Breast epithelium (tissue), 3 donors: ENCODE data around the gene PCNX2.

Experiments
- POLR2A ChIP-seq: fragments of 450-650 bp; IDR thresholded peaks from one replicate; pipeline ENCODE4 v1.6.1; 2016; ENCODE audit warnings: antibody characterized with exemption, mild to moderate bottlenecking, moderate library complexity
- POLR2AphosphoS5 ChIP-seq, 3 donors: sonication (generic); formaldehyde crosslinking; IDR thresholded peaks; one replicate each; pipeline ENCODE4 v1.6.1; 2017; ENCODE audit warnings: antibody characterized with exemption in 3 of 3
- TF ChIP-seq, protein P1 (sequence below), 3 donors: fragments of 450-650 bp; IDR thresholded peaks; one replicate each; pipeline ENCODE4 v1.5.1; 2016 to 2017; ENCODE audit warnings: antibody characterized with exemption in 3 of 3, mild to moderate bottlenecking in 3 of 3, moderate library complexity in 3 of 3

DNA sequence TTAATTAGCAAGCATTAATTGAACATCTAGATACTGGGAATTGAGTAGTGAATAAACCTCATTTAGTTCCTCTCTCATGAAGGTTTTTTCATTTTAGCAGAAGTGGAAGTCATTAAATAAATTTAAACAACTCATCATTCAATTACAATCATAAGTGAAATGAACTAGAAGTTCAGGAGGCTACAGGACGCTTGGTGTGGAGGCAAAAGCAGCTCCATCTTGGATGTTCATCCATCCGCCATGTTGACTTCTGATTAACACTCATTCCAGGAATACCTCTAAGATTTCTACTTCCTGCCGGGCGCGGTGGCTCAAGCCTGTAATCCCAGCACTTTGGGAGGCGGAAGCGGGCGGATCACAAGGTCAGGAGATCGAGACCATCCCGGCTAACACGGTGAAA is 356.6 kb downstream of the PCNX2 start:
- TF ChIP-seq, protein P1, sequence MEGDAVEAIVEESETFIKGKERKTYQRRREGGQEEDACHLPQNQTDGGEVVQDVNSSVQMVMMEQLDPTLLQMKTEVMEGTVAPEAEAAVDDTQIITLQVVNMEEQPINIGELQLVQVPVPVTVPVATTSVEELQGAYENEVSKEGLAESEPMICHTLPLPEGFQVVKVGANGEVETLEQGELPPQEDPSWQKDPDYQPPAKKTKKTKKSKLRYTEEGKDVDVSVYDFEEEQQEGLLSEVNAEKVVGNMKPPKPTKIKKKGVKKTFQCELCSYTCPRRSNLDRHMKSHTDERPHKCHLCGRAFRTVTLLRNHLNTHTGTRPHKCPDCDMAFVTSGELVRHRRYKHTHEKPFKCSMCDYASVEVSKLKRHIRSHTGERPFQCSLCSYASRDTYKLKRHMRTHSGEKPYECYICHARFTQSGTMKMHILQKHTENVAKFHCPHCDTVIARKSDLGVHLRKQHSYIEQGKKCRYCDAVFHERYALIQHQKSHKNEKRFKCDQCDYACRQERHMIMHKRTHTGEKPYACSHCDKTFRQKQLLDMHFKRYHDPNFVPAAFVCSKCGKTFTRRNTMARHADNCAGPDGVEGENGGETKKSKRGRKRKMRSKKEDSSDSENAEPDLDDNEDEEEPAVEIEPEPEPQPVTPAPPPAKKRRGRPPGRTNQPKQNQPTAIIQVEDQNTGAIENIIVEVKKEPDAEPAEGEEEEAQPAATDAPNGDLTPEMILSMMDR (IDR thresholded peaks at IDR 0.05), result no peak
- no peak for TF ChIP-seq POLR2AphosphoS5 (IDR thresholded peaks at IDR 0.05)
- TF ChIP-seq POLR2A, result no peak
